ENCODE data around the gene CRTC2.

Gene CRTC2

GRCh38 chr1:153960206-153960605, 1.8 kb upstream of the CRTC2 start:
- TF ChIP-seq OSR1 (CRISPR knock-in tag; IDR thresholded peaks at IDR 0.05) (no peak), ISL1 (CRISPR knock-in tag; IDR thresholded peaks at IDR 0.05) (no peak), CSRNP3 (CRISPR knock-in tag; IDR thresholded peaks at IDR 0.05) (no peak), TCF4 (CRISPR knock-in tag; IDR thresholded peaks at IDR 0.05; ENCODE audit: borderline replicate concordance) (no peak), PATZ1 (CRISPR knock-in tag; IDR thresholded peaks at IDR 0.05; ENCODE audit: borderline replicate concordance) (no peak), ZFP30 (CRISPR knock-in tag; IDR thresholded peaks at IDR 0.05) (no peak), ZNF565 (CRISPR knock-in tag; conservative IDR thresholded peaks at IDR 0.05; ENCODE audit: low read depth) (no peak), ARNTL (CRISPR knock-in tag; IDR thresholded peaks at IDR 0.05; ENCODE audit: borderline replicate concordance, low read depth) (no peak), ZFP3 (CRISPR knock-in tag; IDR thresholded peaks at IDR 0.05) (no peak)
- no peak for ATAC-seq

DNA sequence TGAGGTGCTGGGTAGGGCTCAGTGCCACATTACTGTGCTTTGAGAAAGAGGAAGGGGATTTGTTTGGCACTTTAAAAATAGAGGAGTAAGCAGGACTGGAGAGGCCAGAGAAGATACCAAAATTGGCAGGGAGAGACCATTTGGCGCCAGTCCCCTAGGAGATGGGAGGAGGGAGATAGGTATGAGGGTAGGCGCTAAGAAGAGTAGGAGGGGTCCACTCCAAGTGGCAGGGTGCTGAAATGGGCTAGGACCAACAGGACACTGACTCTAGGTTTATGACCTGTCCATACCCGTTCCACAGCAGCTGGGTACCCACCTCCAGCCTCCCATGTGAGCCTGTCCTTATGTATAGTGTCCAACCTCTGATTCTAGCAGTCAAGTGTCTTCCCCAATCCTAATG, 1.0 kb upstream of the CRTC2 start:
- TF ChIP-seq CSDC2 (CRISPR knock-in tag; IDR thresholded peaks at IDR 0.05) (no peak), TOX (CRISPR knock-in tag; IDR thresholded peaks at IDR 0.05; ENCODE audit: borderline replicate concordance) (no peak), ZNF70 (CRISPR knock-in tag; IDR thresholded peaks at IDR 0.05) (no peak), PATZ1 (CRISPR knock-in tag; IDR thresholded peaks at IDR 0.05; ENCODE audit: borderline replicate concordance) (no peak), ZFP3 (CRISPR knock-in tag; IDR thresholded peaks at IDR 0.05) (no peak), ESRRG (CRISPR knock-in tag; IDR thresholded peaks at IDR 0.05) (no peak), PPARA (CRISPR knock-in tag; IDR thresholded peaks at IDR 0.05; ENCODE audit: borderline replicate concordance) (no peak), RARB (CRISPR knock-in tag; IDR thresholded peaks at IDR 0.05) (no peak), ZC3H10 (CRISPR knock-in tag; IDR thresholded peaks at IDR 0.05) (no peak)
- no peak for ATAC-seq

DNA sequence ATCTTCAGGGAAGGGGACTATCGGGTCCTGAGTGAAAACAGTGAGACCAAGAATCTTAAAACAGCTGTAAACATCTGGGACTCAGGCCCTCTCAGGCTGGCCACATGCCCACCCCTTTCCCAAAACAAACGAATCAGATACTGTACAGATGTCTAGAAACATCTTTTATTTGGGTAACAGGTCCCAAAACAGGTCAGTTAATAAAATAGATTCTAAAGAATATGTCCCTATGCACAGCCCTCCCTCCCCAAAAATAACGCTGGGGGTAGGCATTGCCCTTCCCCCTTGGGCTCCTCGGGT, 499 bp upstream of the CRTC2 start:
- ATAC-seq, result no peak
- TF ChIP-seq, protein P1, sequence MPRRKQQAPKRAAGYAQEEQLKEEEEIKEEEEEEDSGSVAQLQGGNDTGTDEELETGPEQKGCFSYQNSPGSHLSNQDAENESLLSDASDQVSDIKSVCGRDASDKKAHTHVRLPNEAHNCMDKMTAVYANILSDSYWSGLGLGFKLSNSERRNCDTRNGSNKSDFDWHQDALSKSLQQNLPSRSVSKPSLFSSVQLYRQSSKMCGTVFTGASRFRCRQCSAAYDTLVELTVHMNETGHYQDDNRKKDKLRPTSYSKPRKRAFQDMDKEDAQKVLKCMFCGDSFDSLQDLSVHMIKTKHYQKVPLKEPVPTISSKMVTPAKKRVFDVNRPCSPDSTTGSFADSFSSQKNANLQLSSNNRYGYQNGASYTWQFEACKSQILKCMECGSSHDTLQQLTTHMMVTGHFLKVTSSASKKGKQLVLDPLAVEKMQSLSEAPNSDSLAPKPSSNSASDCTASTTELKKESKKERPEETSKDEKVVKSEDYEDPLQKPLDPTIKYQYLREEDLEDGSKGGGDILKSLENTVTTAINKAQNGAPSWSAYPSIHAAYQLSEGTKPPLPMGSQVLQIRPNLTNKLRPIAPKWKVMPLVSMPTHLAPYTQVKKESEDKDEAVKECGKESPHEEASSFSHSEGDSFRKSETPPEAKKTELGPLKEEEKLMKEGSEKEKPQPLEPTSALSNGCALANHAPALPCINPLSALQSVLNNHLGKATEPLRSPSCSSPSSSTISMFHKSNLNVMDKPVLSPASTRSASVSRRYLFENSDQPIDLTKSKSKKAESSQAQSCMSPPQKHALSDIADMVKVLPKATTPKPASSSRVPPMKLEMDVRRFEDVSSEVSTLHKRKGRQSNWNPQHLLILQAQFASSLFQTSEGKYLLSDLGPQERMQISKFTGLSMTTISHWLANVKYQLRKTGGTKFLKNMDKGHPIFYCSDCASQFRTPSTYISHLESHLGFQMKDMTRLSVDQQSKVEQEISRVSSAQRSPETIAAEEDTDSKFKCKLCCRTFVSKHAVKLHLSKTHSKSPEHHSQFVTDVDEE (CRISPR knock-in tag; IDR thresholded peaks at IDR 0.05), result no peak
- TF ChIP-seq CSRNP3 (CRISPR knock-in tag; IDR thresholded peaks at IDR 0.05), result no peak
- no peak for TF ChIP-seq ZFP30 (CRISPR knock-in tag; IDR thresholded peaks at IDR 0.05)
- no peak for TF ChIP-seq TOX (CRISPR knock-in tag; IDR thresholded peaks at IDR 0.05; ENCODE audit: borderline replicate concordance)

- ATAC-seq, result peak; percentile 43
- no peak for TF ChIP-seq POU6F1 (CRISPR knock-in tag; IDR thresholded peaks at IDR 0.05; ENCODE audit: borderline replicate concordance, low read depth)
- no peak for TF ChIP-seq BACH2 (CRISPR knock-in tag; IDR thresholded peaks at IDR 0.05; ENCODE audit: borderline replicate concordance)
- TF ChIP-seq, protein P1 (CRISPR knock-in tag; IDR thresholded peaks at IDR 0.05), result no peak
- no peak for TF ChIP-seq SNAI2 (CRISPR knock-in tag; IDR thresholded peaks at IDR 0.05)
- no peak for TF ChIP-seq ZNF70 (CRISPR knock-in tag; IDR thresholded peaks at IDR 0.05)
- no peak for TF ChIP-seq ZFP3 (CRISPR knock-in tag; IDR thresholded peaks at IDR 0.05)
- no peak for TF ChIP-seq PPARA (CRISPR knock-in tag; IDR thresholded peaks at IDR 0.05; ENCODE audit: borderline replicate concordance)
- no peak for TF ChIP-seq ZC3H10 (CRISPR knock-in tag; IDR thresholded peaks at IDR 0.05)
- TF ChIP-seq CSRNP3 (CRISPR knock-in tag; IDR thresholded peaks at IDR 0.05), result no peak
Observed at GRCh38 chr1:153957744-153958110, 685 bp downstream of the CRTC2 start.
